ENCODE data around the gene ZIM2. TPM values are rescaled to one million over a fixed set of nuclear protein-coding genes. Genes with fewer than 3 reads are reported as not detected.

The ZIM2 gene
- total RNA-seq, 1 experiment from 2014 or later = 0.24 TPM

DNA sequence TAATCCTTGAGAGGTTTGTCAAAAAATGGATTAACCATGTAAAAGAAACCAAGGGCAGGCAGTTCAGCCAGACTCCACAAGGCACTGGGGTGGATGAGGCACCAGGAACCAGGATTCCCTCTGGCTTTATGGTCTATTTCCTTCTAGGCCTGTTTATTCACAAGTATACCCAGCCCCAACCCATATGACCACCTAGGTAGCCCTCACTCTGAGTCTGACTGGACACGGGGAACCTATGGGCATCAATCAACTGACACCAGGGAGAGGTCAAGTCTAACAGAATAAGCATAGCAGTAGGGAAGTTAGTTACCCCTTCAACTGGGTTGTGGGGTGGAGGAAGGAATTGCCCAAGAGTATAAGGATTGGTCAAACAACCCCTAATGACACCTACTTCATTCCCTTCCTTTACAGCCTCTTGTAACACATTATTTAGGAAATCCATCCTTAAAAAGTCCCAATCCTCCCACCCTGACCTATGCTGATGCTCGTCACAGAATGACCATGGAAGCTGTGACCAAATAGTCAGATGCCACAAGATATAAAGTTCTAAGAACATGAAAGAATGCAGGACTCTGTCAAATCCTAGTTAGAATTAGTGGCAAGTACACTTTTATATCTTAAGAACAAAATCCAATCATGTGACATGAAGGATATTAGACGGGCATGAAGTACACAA, 31.7 kb downstream of the ZIM2 start:
- no peak for DNase-seq (ENCODE audit: low read depth)

DNA sequence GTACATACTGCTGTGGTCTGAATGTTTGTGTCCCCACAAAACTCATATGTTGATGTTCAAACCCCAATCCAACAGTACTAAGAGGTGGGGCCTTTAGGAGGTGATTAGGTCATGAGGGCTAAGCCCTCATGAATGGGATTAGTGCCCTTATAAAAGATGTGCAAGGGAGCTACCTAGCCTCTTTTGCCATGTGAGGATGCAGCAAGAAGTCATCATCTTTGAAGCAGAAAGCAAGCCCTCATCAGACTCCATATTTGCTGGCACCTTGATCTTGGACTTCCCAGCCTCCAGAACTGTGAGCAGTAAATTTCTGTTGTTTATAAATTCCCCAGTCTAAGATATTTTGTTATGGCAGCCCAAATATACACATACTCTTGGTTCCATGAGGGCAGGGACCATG, 33.9 kb downstream of the ZIM2 start:
- no peak for DNase-seq (ENCODE audit: low read depth)

DNA sequence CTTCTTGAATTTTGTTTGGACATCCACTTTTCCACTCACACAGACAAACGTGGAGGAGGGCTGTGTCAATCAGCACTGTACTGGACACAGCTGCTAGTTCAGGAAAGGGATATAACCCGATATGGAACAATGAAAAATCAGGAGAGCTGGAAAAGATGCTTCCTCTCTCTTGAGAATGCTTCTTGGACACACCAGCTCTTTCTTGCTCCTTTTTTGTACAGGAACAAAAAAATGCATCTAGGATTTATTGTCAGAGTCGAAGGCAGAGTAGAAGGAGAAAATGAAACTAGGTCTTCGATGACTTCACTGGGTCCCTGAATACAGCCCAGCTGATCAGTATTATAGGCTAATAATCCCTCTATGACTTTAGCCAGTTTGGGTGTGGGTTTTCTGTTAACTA, 62.2 kb downstream of the ZIM2 start:
- no peak for DNase-seq (ENCODE audit: low read depth)

DNA sequence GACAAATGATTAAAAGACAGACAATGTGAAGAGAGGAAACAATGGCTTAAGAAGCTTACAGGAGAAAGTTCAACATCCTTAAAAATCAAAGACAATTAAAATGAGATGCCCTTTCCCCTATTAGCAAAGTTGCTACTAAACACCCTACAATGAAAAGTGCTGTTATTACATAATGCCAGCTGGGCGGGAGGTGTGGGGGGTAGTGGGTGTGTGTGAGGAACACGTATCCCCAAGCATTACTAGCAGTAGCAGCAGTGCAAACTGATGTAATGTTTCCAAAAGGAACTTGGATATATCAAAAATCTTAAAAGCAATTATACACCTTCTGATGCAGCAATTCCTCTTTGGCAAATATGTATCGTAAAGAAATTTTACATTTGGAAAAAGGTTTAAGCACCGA, 70.9 kb downstream of the ZIM2 start:
- no peak for DNase-seq (ENCODE audit: low read depth)

DNA sequence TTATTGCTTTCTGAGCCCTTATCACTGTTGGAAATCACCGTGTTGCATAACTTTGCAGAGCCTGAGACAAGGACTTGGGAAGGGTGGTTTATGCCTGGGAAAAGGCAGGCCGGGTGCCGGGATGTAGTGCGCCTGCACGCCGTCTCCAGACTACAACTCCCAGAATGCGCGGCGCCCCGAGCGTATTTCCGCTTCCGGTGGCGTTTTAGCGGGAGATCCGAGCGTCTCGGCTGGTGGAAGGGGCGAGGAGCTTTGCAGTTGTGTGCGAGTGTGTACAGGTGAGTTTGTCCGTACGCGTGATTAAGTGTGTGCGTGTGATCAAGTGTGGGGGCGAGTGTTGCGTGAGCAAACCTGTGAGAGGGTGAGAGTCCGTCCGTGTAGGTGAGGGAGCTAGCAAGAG, 75.4 kb downstream of the ZIM2 start:
- DNase-seq (ENCODE audit: low read depth) = peak; percentile 61

DNA sequence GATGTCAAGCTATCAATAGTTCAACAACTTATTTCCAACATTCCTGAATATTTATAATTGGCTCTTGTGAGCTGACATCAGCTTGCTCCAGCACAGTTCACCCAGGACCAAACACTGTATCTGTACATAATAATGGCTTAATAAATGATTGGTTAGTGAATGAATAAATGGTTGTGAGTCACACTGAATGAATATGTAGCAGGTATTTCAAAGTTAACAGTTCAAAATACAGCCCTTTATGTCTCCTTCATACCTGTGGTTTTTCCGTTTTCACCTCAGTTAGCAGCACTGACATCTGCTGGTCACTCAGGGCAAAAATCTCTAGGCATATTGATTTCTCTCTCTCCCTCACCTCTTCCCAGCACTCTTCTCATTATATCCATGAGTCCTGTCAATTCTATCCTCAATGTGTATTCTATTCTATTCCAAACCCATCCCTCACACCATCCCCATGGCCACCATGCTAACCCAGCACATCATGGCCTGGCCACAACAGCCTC, 76.3 kb downstream of the ZIM2 start:
- DNase-seq (ENCODE audit: low read depth) = no peak

DNA sequence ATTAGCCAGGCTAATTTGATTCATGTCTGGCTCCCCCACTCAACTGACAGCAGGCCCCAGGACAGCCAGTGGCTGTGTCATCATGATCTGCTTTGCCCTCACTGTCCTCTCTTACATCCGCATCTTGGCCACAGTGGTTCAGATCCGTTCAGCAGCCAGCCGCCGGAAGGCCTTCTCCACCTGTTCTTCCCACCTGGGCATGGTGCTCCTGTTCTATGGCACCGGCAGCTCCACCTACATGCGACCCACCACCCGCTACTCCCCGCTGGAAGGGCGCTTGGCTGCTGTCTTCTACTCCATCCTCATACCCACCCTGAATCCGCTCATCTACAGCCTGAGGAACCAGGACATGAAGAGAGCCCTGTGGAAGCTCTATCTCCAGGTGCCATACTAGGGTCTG, 79.7 kb downstream of the ZIM2 start:
- no peak for DNase-seq (ENCODE audit: low read depth)

DNA sequence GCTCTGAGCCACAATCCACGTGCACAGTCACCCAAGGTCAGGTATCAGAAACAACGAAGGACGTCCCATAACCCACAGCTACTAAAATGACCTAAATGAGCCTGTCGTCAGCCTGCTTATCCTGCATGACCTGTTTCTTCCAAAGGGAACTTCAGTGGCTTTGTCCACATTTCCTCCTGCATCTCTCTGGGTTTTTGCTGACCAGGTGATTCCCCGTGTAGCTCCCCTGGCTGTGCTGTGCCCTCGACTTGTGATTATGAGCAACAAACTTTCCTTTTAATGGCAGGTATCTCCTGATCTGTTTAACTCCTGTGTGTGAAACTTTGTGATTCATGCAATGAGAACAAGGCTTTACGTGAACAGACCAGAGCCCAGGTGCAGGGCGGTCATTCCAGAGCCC, 81.0 kb downstream of the ZIM2 start:
- DNase-seq (ENCODE audit: low read depth) = no peak

DNA sequence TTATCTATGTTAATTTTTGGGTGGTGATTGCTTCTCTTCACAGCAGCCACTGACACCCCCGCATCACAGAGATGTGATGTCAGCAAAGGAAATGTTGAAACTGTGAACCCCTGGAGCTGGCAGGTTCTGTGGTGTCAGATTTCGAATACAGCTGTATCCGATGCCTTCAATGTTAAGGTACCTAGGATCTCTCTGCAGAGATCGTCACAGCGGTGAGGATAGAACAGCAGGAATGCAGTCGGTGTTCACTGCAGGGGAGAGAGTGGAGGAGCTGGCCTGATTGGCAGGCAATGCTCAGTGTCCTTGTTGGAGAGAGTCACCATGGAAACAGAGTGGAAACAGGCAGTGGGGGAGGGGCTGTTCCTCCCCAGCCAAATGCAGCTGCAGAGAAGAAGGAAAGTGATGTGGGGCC, 89.4 kb downstream of the ZIM2 start:
- peak; percentile 20 for DNase-seq (ENCODE audit: low read depth)

DNA sequence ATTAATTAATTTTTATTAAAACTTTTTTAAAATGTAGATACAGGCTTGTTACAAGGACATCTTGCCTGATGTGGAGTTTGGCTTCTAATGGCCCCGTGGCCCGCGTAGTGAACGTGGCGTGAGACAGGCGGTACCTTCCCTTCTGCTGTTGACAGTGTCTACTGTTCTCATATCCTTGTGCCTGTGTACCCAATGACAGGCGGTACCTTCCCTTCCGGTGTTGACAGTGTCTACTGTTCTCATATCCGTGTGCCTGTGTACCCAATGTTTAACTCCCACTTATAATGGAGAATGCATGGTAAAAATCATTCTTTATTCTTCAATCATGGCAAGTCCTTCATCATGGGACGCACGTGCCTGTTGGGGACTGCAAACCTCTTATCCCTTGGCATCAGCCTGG, 89.9 kb downstream of the ZIM2 start:
- no peak for DNase-seq (ENCODE audit: low read depth)

DNA sequence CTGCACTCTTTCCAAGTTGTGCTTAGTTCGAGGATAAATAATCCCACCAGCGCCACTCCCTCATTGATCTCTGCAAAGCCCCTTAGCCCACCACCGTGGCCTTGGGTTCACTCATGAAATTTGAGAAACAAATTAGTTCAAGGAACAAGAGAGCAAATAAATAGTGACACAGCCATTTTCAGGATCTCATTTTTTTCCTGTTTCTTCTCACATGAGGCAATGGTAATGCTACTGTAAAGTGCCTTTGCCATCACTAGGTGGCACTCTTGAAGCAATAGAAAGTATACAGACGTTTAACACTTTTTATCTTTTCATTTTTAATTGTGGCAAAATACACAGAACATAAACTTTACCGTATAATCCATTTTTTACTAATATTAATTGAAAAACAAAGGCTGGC, 92.1 kb downstream of the ZIM2 start:
- peak; percentile 24 for DNase-seq (ENCODE audit: low read depth)

DNA sequence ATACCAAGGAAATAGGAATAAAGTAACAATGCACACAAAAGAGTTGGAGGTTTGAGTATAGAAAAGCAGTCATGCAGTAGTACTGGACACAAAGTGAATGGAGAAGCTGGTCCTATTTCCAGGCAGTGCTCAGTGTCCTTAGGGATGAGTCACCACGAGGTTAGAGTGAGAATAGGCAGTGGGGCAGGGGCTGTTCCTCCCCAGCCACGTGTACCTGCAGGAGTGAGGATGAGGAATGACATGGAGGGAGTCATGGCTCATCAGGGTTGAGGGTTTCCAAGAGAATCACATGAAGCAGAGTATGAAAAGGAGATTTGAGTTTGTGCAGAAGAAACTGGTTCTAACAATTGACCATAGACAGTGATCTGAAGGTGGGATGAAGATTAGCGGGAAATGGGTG, 94.2 kb downstream of the ZIM2 start:
- no peak for DNase-seq (ENCODE audit: low read depth)

DNA sequence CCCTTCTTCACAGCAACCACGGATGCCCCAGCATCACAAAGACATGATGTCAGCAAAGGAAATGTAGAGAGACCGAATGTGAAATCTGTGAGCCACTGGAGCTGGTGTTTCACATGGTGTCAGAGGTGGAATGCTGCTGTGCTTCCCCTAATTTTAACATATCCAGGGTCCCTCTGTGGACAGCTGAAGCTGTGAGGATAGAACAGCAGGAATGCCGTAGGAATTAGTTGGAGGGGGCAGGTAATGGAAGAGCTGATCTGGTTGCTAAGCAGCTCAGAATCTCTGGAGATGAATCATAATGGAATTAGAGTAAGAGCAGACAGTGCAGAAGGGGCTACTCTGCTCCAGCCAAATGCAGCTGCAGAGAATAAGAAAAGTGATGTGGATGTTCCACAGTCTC, 100.0 kb downstream of the ZIM2 start:
- no peak for DNase-seq (ENCODE audit: low read depth)

DNA sequence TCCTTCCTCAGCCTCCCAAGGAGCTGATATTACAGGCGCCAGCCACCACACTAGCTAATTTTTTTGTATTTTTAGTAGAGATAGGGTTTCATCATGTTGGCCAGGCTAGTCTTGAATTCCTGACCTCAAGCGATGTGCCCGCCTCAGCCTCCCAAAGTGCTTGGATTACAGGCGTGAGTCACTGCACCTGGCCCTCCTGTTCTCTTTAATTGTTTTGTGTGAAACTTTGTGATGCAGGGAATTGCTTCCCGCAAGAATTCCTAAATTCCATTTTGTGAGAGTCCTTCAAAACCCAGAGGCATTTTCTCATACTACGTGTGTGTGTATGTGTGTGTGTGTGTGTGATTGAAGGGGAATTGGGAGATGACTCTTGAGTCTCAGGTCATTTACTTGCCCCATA, 104.0 kb downstream of the ZIM2 start:
- no peak for DNase-seq (ENCODE audit: low read depth)

DNA sequence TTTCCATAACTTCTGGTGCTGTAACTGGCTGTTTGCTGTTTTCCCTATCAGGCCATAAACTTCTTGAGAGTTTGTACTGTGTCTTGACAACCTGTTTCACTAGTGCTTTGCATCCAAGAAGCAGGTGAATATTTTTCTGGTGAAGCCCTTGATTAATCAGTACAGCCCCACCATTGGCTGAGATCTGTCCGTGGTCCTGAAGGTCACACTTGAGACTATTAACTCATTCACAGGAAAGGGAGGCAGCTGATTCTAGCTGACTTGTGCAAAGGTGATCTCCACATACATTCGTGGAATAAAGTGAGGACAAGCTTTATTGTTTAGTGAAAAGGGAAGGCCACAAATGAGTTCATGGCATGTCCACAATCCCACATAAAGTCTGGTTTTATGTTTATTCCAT, 107.5 kb downstream of the ZIM2 start:
- DNase-seq (ENCODE audit: low read depth) = no peak

DNA sequence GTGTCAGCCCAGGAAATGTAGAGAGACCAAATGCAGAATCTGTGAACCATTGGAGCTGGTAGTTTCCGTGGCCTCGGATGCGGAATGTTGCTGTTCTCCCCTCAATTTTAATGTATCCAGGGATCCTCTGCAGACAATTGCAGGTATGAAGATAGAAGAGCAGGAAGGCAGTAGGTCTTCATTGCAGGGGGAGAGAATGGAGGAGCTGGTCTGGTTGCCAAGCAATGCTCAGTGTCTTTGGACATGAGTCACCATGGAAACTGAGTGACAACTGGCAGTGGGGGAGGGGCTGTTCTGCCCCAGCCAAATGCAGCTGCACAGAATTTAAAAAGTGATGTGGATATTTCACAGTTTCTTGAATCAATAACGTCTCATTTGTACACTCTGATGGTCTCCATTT, 112.8 kb downstream of the ZIM2 start:
- DNase-seq (ENCODE audit: low read depth) = no peak

DNA sequence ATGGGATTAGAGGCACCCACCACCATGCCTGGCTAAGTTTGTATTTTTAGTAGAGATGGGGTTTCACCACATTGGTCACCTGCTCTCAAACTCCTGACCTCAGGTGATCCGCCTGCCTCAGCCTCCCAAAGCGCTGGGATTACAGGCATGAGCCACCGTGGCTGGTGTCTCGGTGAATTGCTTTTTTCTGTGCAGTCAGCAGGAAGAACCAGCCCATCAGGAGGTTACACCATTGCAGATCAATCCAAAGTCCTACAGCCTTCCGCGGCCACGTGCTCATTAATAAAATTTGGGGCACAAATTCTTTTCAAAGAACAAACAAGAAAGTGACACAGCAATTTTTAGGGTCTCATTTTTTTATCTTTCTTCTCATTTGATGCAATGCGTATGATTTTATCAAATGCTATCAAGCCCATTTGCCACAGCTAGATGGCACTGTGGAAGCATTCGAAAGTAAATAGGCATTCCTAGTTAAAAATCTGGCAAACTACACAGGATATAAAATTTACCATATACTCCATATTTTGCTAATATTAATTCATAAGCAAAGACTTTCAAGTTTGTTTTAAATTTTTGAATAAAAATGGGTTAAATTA, 114.6 kb downstream of the ZIM2 start:
- peak; percentile 25 for DNase-seq (ENCODE audit: low read depth)

Other genes with a start within 250 kb of the ZIM2 start
- 6.0 and 8.3 TPM in 2 replicates for gene ZNF71, start 245.4 kb downstream of the ZIM2 start, total RNA-seq (2014; rRNA removed; shearing (Covaris generic))
- 0.36 TPM in 1 of 2 replicates, not detected in the other for gene SMIM17, start 197.6 kb downstream of the ZIM2 start, total RNA-seq (2014; rRNA removed; shearing (Covaris generic))
- 0.24 TPM in 1 of 2 replicates, not detected in the other for gene ZNF835, start 169.0 kb downstream of the ZIM2 start, total RNA-seq (2014; rRNA removed; shearing (Covaris generic))
- gene PEG3, start within 50 bp of the ZIM2 start, total RNA-seq (2014; rRNA removed; shearing (Covaris generic)) = 0.36 and 0.59 TPM in 2 replicates

All from RPMI7951 (cell line).